SU-DHL-6 (cell line): ENCODE results near the gene ME1.
"Not testable (repeated sequence)": the region's sequence is repeated elsewhere in the genome, so short reads cannot be mapped to it uniquely, and the experiment has no call there.

ENCODE experiments used
- H2AFZ ChIP-seq: fragments of 200-600 bp; sonication (generic); 2 replicates; pipeline ENCODE4 v1.6.1; 2014; ENCODE audit warnings: low read depth, mild to moderate bottlenecking, moderate library complexity, mixed read lengths, antibody characterized with exemption, low read length; ENCODE audit not compliant: severe bottlenecking
- H3F3A ChIP-seq: fragments of 200-600 bp; shearing (Covaris generic); 2 replicates; pipeline ENCODE4 v1.6.0; 2016; ENCODE audit warnings: antibody characterized with exemption, mild to moderate bottlenecking; ENCODE audit not compliant: insufficient read depth
- H3K27ac ChIP-seq: fragments of 200-600 bp; sonication (generic); 2 replicates; pipeline ENCODE4 v1.5.1; 2016; ENCODE audit warnings: low read depth, mild to moderate bottlenecking, low read length, moderate library complexity, mixed read lengths
- H3K27me3 ChIP-seq: fragments of 200-600 bp; sonication (generic), shearing (Covaris generic); 2 replicates; pipeline ENCODE4 v1.6.0; 2014; ENCODE audit warnings: mild to moderate bottlenecking, low read length
- H3K36me3 ChIP-seq: fragments of 200-600 bp; sonication (generic); 2 replicates; pipeline ENCODE4 v1.6.1; 2014; ENCODE audit warnings: mild to moderate bottlenecking, low read length, mixed read lengths
- H3K4me2 ChIP-seq: fragments of 300-600, 200-600 bp; shearing (Covaris generic), sonication (generic); 2 replicates; pipeline ENCODE4 v1.6.0; 2014; ENCODE audit warnings: low read length, low read depth, mild to moderate bottlenecking; ENCODE audit not compliant: poor library complexity, severe bottlenecking
- H3K4me3 ChIP-seq: fragments of 200-600 bp; sonication (generic); 2 replicates; pipeline ENCODE4 v1.5.1; 2014; ENCODE audit warnings: antibody characterized with exemption, low read length, mild to moderate bottlenecking, mixed read lengths; ENCODE audit not compliant: insufficient read depth, poor library complexity, severe bottlenecking
- H3K79me2 ChIP-seq: fragments of 200-600 bp; sonication (generic); 2 replicates; pipeline ENCODE4 v1.6.1; 2014; ENCODE audit warnings: mild to moderate bottlenecking, low read length, moderate library complexity; ENCODE audit not compliant: insufficient read depth
- H3K9ac ChIP-seq: fragments of 200-600 bp; sonication (generic); 2 replicates; pipeline ENCODE4 v1.7.0; 2014; ENCODE audit warnings: mild to moderate bottlenecking, low read length
- H3K9me2 ChIP-seq: fragments of 200-600 bp; sonication (generic); replicated peaks from 2 replicates; pipeline ENCODE4 v1.6.1; 2014; ENCODE audit warnings: low read length; ENCODE audit not compliant: insufficient read depth
- H3K9me3 ChIP-seq: fragments of 200-600 bp; sonication (generic); 2 replicates; pipeline ENCODE4 v1.6.1; 2014; ENCODE audit warnings: low read length, mixed read lengths; ENCODE audit not compliant: insufficient read depth
- H4K20me1 ChIP-seq: fragments of 200-600 bp; sonication (generic); 2 replicates; pipeline ENCODE4 v1.6.1; 2014; ENCODE audit warnings: low read depth, mild to moderate bottlenecking, antibody characterized with exemption, low read length, moderate library complexity, mixed read lengths
- CTCF ChIP-seq: fragments of 200-600 bp; sonication (generic); IDR thresholded peaks from one replicate; pipeline ENCODE4 v1.5.1; 2017; ENCODE audit warnings: antibody characterized with exemption, mild to moderate bottlenecking, low read length, moderate library complexity; ENCODE audit not compliant: insufficient read depth, poor library complexity, severe bottlenecking
- EZH2phosphoT487 ChIP-seq: fragments of 200-600 bp; sonication (generic), shearing (Covaris generic); conservative IDR thresholded peaks from 2 replicates; pipeline ENCODE4 v1.6.1; 2018; ENCODE audit warnings: mild to moderate bottlenecking, antibody characterized with exemption, low read length, moderate library complexity, mixed read lengths

ME1 gene

GRCh38 chr6:83343121-83343520 is 87.7 kb downstream of the ME1 start:
- Histone ChIP-seq H3K27ac (no peak overlapping the region), H3K9me3 (no peaks in the 10 kb centered on the region), H3K27me3 (no peaks in the 10 kb centered on the region), H3F3A (no peaks in the 10 kb centered on the region), H3K4me2 (no peak overlapping the region), H2AFZ (no peak overlapping the region), H3K79me2 (no peaks in the 10 kb centered on the region), H4K20me1 (no peaks in the 10 kb centered on the region), H3K4me3 (no peak overlapping the region), H3K9me2 (no peaks in the 10 kb centered on the region), H3K9ac (no peak overlapping the region), H3K36me3 (no peaks in the 10 kb centered on the region)
- no peak for TF ChIP-seq EZH2phosphoT487
- TF ChIP-seq CTCF = no peak

GRCh38 chr6:83341765-83342164 is 89.1 kb downstream of the ME1 start:
- H3K4me3 ChIP-seq = no peak overlapping the region
- H3K27ac ChIP-seq = no peak overlapping the region
- no peak overlapping the region for H3K4me2 ChIP-seq
- TF ChIP-seq EZH2phosphoT487 (no peak), CTCF (no peak)
- no peaks in the 10 kb centered on the region for H3K9me3 ChIP-seq
- no peaks in the 10 kb centered on the region for H3K36me3 ChIP-seq
- H3K9ac ChIP-seq = no peak overlapping the region
- no peaks in the 10 kb centered on the region for H3K9me2 ChIP-seq
- H3F3A ChIP-seq = no peaks in the 10 kb centered on the region
- H4K20me1 ChIP-seq = no peaks in the 10 kb centered on the region
- H3K79me2 ChIP-seq = no peaks in the 10 kb centered on the region
- no peak overlapping the region for H2AFZ ChIP-seq
- no peaks in the 10 kb centered on the region for H3K27me3 ChIP-seq

GRCh38 chr6:83333916-83334315 is 96.9 kb downstream of the ME1 start:
- H3K27ac ChIP-seq, H3K36me3 ChIP-seq, H3K9me3 ChIP-seq, H4K20me1 ChIP-seq, H3K79me2 ChIP-seq, H3K27me3 ChIP-seq, H3K9me2 ChIP-seq, H2AFZ ChIP-seq, H3K9ac ChIP-seq, H3K4me3 ChIP-seq, H3F3A ChIP-seq, H3K4me2 ChIP-seq: not testable (repeated sequence)

- Histone ChIP-seq H3K36me3 (no peaks in the 10 kb centered on the region), H3K4me3 (no peak overlapping the region), H3K9ac (no peak overlapping the region), H3F3A (no peaks in the 10 kb centered on the region), H3K9me2 (no peaks in the 10 kb centered on the region), H3K9me3 (no peaks in the 10 kb centered on the region), H3K27ac (no peak overlapping the region), H3K27me3 (no peaks in the 10 kb centered on the region), H4K20me1 (no peaks in the 10 kb centered on the region), H3K79me2 (no peaks in the 10 kb centered on the region), H2AFZ (no peak overlapping the region), H3K4me2 (no peak overlapping the region)
- TF ChIP-seq CTCF (no peak), EZH2phosphoT487 (no peak)
These were observed 97.4 kb downstream of the ME1 start for GRCh38 chr6:83333500-83333899.
